ENCODE results near the gene SFXN5.
"Not testable (repeated sequence)": the region's sequence is repeated elsewhere in the genome, so short reads cannot be mapped to it uniquely, and the experiment has no call there.

SFXN5 gene

DNA sequence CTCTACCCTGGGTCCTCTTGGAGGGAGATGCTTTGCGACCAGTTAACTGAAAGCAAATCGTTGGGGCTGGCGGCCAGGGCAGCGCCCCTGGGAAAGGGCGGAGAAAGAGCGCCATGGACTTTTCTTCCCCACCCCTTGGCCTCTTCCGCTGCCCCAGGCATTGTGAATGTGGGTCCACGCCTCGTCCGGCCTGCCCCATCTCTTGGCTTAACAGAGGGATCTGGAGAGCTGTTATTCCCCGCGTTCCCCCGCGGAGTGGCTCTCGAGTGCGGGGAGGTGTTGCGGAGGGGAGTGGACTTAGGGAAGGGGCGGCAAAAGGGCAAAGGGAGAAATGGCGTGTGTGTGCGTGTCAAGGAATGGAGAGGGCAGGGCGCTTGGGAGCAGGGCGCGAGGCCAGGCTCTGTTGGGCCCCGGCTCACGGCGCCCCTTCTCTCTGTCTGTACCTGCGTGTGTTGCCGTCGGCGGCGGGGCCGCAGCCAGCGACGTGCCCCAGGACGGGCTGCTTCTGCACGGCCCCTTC lies 147.6 kb downstream of the SFXN5 start:
- DNase-seq (ENCODE audit: low read depth, low spot score), result no peak

DNA sequence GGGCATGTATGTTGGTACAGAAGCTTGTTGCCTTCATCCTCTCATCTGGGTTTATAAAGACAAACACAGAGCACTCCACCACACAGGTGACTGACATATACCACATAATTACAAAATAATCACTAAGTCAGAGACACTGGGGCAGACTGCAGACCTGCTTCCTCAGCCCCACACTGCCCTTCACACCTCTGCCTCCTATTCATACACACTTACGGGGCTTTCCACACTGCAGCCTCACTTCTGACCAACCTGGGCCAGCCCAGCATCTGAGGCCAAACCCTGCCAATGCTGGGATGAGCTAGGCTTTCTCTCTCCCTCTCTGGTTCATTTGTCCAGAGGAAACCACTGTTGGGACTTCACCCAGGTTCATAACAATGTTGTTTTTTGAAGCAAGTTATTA lies 149.7 kb downstream of the SFXN5 start:
- no peak for DNase-seq (ENCODE audit: low read depth, low spot score)

DNA sequence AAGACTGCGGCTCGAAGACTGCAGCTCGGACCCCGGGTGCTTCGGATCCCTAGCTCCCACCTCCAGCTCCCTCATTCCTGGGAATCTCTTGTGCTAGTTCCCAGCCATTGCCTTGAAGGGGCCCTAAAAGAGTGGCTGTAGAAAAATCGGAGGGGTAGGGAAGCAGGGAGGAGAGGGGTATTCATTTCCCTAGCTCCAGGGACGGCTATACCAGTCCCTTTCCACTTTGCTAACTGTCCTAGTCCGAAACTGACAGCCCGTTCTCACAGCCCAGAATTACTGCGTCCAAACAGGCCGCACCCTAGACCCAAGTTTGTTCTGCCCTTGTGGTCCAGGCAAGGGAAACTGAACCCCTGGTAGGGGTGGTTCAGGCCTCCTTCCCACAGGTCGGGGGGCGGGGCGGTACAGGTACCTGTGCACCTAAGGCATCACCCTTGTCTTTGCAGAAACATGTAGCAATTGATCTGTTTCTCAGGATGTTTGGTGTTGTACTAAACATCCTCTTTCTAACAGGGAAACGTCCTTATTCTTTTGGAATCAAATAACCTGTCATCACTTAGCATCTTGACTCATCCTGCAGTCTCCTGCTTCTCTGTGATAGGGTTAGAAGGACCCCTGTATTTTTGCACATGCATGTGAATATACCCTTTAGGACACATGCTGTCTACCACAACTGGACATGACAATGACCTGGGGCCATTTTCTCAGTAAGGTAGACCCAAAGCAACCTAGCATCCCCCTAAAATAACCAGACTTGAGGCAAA lies 150.2 kb downstream of the SFXN5 start:
- no peak for DNase-seq (ENCODE audit: low read depth, low spot score)

DNA sequence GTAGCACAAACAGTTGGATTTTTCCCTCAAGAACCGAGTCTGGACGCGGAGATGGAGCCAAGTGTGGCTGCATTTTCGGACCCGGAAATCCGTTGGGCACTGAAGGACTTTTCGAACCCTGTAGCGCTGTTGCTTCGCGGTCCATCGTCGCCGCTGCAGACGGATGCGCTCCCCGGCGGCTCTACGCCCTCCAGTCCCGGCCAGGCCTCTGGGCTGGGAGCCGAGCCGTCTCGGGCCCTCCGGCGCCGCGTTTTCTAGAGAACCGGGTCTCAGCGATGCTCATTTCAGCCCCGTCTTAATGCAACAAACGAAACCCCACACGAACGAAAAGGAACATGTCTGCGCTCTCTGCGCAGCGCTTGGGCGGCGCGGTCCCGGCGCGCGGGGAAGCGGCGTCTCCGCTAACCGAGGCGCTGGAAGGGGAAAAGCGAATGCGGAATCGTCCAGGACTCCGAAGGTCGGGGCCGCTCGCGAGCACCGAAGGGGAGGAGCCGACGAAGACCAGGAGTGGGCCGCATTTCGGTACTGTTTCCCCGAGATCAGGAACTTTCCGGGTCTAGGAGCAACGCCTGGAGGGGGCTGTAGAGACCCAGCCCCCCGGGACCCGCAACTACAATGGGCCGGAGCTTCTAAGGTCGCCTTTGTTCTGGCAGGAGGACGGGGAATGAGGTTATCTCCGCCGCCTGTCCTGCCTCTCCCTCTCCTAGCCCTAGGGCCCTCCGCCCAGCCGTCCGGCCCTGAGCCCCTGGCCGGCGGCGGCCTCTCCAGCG lies 151.0 kb downstream of the SFXN5 start:
- no peak for DNase-seq (ENCODE audit: low read depth, low spot score)

DNA sequence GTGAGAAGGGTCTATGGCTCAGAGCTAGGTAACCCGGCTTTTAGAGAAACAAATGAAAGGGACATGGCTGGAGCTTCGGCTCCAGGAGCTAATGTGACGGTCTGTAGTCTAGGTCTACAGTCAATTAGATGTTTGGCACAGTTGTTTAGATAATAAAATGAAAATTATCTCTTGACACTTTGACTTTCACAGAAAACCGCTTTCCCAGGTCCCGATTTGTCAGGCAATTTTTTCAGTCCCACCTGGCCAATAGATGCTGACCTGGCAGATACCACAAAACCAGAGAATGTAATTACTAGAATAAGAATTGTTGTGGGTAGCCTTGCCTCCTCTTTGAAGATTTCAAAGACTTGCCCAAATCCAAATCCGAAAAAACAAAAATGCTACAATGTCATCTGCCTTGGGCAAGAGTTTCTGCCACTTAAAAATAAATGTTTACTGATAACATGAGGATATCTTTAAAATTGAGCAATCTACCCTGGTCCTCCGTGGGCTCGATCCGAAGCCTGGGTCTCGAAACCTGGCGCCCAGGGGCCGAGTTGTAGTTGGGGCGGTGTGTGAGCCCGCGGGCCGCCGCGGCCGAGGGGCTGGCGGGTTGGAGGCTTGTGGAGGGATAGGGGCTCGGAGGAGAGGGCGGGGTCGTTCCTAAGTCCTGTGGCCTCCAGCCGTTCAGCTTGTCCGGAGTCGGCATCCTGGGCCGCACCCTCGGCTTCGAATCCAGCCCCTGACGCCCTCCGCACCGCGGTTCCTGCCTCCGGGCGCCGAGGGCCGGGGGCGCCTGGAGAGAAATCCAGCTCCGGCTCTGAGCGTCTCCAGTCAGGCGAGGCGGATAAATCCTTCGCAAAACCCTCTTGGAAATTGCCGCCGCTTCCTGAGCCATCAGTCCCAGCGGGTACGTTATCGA lies 151.8 kb downstream of the SFXN5 start:
- DNase-seq (ENCODE audit: low read depth, low spot score), result no peak

DNA sequence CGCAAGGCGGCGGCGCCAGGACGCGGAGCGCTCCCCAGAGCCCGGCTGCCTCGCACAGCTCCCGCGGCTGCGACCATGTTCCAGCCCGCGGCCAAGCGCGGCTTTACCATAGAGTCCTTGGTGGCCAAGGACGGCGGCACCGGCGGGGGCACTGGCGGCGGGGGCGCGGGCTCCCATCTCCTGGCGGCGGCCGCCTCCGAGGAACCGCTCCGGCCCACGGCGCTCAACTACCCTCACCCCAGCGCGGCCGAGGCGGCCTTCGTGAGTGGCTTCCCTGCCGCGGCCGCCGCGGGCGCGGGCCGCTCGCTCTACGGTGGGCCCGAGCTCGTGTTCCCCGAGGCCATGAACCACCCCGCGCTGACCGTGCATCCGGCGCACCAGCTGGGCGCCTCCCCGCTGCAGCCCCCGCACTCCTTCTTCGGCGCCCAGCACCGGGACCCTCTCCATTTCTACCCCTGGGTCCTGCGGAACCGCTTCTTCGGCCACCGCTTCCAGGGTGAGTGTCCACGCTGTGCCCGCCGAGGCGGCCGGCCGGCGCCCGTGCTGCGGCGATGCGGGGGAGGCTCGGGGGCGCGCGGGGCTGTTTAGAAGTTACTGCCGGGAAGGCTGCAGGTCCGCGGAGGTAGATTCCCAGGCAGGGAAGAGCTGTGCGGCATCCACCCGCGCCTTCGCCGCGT lies 153.5 kb downstream of the SFXN5 start:
- no peak for DNase-seq (ENCODE audit: low read depth, low spot score)

DNA sequence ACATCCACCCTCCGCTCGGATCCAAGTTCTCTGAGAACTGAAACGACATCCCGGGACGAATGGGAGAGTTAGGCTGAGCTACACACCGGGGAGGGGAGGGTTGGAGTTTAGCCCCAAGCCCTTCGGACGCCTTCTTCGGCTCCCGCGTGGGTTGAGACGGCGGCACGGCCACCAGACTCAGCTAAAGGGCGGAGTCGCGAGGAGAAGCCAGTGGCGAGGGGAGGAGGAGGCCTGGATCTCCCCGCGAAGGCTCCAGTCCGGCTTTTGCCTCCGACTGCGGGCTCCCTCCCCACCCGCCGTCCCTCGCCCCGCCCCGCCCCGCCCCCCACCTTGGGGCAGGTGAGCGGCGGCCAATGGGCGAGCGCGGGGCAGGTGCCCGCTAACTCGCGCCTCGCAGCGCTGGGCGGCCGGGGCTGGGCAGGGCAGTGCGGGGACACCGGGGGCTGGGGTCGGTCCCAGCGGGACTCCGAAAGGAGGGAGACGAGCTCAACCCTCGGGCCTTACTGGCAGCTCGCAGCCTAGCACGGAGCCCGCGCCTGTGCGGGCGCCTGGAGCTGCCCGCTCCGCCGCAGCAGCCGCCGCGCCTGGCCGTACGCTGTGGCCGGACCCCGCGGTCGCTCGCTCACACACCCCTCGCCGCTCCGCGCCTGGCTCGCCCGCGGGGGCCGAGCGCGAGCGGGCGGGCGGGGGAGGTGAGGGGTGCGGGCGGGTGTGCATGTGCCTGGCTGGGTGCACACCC lies 154.2 kb downstream of the SFXN5 start, which contains the start of gene EMX1:
Gene EMX1, plus strand, starts transcription at position 382 of the 739 bp plus-strand sequence. Its CDS starts 334 bp downstream, at position 716.
- DNase-seq (ENCODE audit: low read depth, low spot score), result no peak

DNA sequence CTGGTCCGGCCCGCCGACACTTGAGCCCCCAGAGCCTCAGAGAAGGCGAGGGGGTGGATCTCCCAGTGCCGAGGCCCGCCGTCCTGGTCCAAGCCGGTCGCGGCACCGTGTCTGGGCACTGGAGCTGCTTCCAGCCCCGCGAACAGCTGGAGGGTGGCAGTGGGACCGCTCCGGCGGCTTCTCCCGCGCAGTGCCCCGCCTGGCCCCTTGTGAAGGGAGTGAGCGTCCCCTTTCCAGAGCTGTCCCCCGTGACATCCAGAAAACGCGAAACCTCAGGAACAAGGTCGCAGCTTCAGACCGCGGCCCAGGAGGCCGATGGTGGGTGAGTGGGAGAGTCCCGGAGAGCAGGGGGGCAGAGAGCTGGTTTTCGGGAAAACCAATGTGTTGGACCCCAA lies 154.8 kb downstream of the SFXN5 start:
- DNase-seq (ENCODE audit: low read depth, low spot score), result no peak

DNA sequence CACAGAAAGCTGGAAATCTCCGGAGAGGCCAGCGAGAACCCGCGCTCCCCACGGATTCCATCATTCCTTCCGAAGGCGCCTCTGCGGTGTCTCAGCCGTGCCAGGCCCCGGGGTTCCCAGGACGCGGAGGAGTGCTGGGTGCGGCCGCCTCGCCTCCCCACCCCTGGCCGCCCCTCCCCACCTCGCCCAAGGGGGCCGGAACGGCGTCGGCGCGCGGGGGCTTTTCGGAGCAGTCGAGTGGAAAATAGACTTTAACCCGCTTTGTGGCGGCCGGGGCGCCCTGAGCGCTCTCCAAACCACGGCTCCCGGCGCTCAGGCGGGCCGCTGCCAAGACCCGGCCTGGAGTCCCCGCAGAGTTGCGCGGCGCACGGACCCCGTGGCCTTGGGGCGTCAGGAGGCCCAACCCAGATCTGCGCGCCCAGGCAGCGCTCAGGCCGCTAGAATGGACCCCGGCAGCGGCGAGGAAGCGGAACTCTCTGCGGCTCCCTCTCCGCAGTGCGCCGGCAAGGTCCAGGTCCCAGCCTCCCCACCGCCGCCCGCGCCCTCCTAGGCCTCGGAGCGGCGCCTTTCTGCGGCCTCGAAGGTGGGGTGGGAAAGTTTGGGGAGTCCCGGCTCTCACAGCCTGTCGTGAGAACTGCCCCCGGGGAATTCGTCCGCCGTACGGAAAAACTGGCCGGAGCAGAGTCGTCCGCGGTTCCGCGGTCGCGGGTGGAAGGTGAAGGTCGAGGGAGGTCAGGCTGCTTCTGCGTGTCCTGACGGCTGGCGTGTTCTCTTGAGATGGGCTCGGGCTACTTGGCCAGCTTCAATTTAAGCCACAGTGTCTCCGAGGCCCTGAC lies 155.4 kb downstream of the SFXN5 start:
- DNase-seq (ENCODE audit: low read depth, low spot score), result no peak

DNA sequence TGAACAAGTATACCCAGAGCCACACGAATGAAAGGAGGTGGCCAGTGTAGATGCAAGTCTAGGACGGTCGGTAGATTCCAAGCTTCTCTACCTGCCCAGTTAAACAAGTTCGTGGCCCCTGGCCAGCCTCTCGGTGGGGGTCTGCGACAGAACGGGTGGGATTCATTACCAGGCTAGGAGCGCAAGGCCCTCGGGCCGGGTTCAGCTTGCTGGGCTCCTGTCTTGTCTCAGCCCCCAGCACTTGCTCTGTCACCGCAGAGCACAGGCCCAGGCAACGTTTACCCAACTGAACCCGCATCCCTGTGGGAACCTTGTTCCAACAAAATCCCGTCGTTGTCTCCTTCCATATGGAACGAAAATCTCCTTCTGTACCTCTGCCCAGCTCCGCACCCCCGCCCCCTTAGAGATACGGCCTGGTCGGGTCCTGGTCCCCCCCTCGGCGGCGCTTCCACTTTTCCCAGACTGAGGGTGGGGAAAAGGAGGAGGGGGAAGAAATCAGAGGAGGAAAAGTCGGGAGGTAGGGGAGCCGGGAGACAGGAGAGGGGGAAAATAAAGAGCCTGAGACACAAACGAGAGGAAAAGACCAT lies 156.1 kb downstream of the SFXN5 start:
- DNase-seq (ENCODE audit: low read depth, low spot score), result no peak

DNA sequence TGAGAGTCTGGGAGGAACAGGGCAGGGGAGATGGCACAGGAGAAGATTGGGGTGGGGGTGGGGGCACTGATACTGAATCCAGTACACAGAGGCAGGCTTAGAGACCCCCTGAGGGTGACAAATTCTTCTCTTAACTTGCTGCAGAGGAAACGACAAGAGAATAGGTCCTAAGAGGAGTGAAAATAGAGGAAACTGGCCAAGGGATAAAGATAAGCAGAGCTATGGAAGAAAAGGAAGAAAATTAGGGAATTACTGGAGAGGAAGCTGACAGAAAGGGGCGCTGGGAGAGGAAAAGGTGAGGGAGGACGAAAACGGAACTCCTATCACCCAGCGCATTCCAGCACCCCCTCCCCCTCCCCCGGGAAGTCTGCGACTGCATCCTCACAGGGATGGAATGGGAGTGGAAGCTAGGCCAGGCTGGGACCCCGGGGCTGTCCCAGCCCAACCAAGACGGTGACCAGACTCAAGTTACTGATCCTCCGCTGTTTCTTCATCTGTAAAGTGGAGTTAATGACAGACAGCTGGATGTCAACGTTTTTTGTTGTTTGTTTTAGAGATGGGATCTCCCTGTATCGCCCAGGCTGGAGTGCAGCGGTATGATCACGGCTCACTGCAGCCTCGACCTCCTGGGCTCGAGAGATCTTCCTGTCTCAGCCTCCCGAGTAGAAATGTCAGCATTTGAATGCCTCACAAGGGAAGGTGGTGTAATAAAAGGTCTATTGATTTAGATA lies 156.8 kb downstream of the SFXN5 start:
- DNase-seq (ENCODE audit: low read depth, low spot score), result no peak

DNA sequence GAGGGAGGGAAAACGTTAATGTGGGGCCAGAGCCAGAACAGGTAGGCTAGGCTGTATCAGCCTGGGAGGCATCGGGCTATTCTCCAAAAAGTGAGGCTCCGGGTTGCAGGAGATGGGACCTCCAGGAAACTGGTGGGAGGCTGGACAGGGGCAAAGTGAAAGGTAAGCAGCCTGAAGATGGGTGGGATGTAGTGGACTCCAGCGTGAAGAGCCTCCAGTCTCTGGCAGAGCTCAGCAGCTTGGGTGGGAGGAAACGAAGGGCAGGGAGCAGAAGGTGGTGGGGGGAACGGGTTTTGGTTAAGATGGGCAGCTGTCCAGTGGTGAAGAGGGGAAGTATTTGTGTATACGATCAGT lies 157.3 kb downstream of the SFXN5 start:
- DNase-seq (ENCODE audit: low read depth, low spot score), result no peak

DNA sequence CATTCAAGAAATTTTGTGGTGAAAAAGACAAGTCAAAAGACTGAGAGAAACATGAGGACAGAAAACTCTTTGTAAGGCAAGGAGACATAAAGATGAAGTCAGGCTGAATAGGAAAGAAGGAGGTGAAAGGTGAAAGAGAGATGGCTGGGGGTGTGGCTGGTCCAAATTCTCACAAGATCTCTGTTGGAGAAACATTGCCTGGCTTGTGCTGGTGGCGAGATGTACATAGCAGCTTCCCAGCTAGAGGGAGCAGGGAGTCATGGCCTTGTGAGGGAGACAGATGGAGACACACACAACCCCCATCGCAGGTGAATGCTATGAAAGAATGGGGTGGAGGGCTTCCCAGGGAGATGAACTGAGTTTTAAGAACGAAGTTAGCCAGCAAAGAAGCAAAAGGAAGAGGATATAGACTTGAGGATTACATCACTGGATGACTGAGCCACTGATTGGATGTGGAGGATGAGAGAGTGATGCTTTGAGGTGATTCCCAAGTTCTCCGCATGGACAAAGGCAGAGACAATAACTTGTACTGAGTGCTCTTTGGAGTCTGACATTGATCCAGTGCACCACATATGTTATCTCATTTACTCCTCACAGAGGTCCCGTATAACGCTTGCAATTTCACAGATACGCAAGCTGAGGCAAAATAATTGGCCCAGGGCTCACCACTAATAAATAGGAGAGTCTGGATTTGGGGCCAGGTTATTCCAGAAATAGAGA lies 157.9 kb downstream of the SFXN5 start:
- DNase-seq (ENCODE audit: low read depth, low spot score), result no peak

DNA sequence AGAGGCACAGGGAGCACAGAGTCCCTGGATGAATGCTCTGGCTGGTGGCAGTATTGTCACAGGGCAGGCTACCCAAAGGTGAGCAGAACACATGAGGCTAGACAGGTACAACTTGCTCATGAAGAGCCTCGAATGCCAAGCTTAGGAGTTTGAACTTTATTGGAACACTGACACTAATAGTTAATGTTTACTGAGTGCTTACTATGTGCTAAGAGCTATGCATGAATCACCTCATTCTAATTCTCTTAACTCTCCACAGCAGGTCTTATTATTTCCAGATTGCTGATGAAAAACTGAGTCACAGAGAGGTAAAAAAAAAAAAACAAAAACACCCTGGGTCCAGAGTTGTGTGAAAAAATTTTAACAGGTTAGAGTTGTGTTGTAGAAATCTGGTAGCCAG lies 160.3 kb downstream of the SFXN5 start:
- no peak for DNase-seq (ENCODE audit: low read depth, low spot score)

DNA sequence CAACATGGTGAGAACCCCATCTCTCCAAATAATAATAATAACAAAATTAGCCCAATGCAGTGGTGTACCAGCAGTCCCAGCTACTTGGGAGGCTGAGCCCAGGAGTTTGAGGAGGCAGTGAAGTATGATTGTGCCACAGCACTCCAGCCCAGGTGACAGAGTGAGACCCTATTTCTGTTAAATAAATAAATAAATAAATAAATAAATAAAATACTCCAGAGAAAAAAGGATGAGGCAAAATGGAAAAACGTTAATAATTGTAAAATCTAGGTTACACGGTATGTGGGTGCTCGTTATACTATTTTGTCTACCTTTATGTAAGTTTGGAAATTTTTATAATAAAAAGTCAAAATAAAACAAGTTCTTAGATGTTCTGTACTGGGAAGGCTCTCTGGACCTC lies 162.8 kb downstream of the SFXN5 start:
- DNase-seq (ENCODE audit: low read depth, low spot score), result no peak

DNA sequence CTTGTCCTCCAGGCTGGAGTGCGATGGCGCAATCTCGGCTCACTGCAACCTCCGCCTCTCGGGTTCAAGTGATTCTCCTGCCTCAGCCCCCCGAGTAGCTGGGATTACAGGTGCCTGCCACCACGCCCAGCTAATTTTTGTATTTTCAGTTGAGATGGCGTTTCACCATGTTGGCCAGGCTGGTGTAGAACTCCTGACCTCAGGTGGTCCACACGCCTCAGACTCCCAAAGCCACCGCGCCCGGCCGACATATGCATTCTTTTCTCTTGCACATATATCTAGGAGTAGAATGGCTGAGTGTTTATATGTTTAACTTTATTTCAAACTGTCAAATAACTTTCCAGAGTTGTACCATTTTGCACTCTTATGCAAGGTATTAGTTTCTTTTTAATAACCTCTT lies 164.1 kb downstream of the SFXN5 start:
- not testable (repeated sequence) for DNase-seq (ENCODE audit: low read depth, low spot score)

DNA sequence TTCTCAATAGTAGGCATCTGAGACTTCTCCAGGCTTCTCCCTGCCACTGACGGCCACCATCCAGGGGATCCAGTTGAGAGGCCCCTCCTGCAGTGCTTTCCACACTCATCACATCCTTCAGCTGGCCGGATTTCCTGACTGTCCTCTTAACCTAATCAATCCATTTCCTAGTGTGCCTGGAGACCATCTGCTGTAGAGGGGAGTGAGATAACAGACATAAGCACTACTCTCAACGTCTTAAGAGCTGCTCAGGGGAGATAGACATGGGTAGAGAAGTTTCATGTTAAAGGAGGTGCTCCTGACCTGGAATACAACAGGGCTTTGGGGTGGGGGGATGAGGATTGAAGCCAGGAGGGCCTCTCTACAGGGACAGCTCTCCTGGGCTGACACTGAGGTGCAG lies 170.1 kb downstream of the SFXN5 start:
- DNase-seq (ENCODE audit: low read depth, low spot score), result no peak

Measured in smooth muscle cell of the brain vasculature (primary cell).